ENCODE results near the gene TLX2.

The TLX2 gene

GRCh38 chr2:74510272-74510671 lies 4.0 kb upstream of the TLX2 start:
- in situ Hi-C loops (cut with MboI; ENCODE audit: low sequenced_read_pairs), result no loop called here

- in situ Hi-C loops (cut with MboI; ENCODE audit: low sequenced_read_pairs), result no loop called here
These were observed 2.9 kb upstream of the TLX2 start for GRCh38 chr2:74511104-74511989.

GRCh38 chr2:74512744-74513604 lies 1.3 kb upstream of the TLX2 start:
- in situ Hi-C loops (cut with MboI; ENCODE audit: low sequenced_read_pairs), result no loop called here

DNA sequence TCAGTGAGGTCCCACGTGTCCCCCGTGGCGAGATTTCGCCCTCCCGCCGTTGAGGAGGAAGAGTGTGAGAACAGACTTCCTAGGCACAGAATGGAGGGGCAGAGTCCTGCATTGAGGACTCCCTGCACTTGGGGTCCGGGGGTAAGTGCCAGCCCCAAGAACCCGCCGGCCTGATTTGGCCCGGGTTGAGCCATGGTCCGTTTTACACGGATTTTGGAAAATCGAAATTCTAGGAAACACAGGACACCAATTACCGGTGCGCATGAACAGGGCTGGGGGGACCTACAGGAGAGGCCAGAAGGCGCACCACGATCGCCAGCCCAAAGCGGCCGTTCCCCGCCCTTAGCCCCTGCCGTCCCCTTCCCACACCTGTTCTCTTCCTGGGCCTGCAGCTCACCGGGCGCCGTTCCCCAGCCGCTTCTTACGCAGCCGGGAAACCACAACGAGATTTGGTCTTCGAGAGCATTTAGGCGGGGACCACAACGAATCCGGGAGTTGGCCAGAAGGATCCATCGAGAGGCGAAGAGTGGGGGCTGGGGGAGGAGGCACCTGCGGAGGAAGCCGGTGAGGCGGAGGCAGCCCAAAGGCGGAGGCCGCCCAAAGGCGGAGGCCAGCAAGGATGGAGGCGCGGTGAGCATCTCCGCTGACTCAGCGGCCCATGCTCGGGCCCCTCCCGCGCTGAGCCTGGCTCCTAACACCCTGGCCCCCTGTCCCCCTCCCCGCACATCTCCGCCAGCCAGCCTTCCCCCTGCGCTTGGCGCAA lies 464 bp upstream of the TLX2 start:
- in situ Hi-C loops (cut with MboI; ENCODE audit: low sequenced_read_pairs), result no loop called here

- in situ Hi-C loops (cut with MboI; ENCODE audit: low sequenced_read_pairs), result no loop called here
These were observed 1.2 kb downstream of the TLX2 start for GRCh38 chr2:74515271-74515980.

DNA sequence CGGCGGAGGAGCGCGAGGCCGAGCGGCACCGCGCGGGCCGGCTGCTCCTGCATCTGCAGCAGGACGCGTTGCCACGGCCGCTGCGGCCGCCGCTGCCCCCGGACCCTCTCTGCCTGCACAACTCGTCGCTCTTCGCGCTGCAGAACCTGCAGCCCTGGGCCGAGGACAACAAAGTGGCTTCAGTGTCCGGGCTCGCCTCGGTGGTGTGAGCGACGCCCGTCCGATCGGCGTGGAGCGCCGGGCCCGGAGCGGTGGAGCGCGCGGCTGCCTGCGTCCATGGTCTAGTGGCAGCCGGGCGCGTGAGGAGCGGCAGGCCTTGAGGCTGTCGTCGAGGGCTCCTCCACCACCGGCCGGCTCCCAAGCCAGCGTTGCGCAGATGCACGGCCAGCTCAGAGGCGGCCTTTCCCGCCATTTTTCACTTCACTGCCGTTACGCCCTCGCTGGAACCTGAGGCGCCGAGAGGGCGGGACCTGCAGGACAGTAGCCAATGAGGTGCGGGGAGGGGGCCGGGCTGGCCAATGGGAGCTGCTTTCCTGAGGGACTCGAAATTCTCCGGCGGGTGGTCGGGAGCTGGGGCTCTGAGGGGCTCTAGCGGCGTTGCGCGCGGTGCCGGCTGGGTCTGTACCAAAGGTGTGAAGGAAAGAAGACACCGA lies 1.9 kb downstream of the TLX2 start:
- in situ Hi-C loops (cut with MboI; ENCODE audit: low sequenced_read_pairs), result no loop called here

GRCh38 chr2:74516650-74517049 lies 2.4 kb downstream of the TLX2 start:
- in situ Hi-C loops (cut with MboI; ENCODE audit: low sequenced_read_pairs), result no loop called here

GRCh38 chr2:74522516-74522915 lies 8.3 kb downstream of the TLX2 start:
- in situ Hi-C loops (cut with MboI; ENCODE audit: low sequenced_read_pairs), result no loop called here

GRCh38 chr2:74524005-74524404 lies 9.8 kb downstream of the TLX2 start:
- in situ Hi-C loops (cut with MboI; ENCODE audit: low sequenced_read_pairs), result no loop called here

DNA sequence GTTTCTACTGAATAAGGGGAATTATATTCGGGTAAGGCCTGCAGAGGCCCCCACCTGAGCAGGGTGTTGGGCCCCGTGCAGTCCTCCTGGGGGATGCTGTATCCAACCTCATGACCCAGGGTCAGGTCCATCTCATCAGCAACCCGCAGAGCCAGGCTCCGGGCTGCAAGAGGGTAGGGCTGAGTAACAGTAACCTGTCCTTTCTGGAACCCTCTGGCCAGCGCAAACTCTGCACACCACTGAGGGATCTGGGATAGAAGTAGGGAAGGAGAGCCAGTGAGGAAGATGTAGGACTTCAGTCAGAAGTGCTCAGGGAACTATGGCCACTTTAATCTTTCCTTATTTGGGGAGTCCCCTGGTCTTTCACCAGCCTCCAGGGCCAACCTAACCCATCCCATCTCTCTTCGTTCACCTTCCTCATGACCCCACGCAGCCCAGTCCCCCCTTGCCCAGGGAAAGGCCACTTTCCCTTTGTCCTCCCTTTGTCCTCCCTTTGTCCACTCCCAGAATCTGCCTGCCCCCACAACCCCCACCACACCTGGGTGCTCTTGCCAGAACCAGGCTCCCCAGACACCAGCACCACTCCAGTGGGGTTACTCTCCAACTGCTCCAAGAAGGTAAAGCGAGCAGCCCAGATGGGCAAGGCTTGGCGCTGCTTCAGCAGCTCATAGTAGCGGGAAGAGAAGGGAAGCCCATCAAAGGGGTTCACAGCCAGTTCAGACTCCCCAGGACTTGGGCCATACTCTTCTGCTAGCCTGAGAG lies 10.9 kb downstream of the TLX2 start:
- in situ Hi-C loops (cut with MboI; ENCODE audit: low sequenced_read_pairs), result no loop called here

DNA sequence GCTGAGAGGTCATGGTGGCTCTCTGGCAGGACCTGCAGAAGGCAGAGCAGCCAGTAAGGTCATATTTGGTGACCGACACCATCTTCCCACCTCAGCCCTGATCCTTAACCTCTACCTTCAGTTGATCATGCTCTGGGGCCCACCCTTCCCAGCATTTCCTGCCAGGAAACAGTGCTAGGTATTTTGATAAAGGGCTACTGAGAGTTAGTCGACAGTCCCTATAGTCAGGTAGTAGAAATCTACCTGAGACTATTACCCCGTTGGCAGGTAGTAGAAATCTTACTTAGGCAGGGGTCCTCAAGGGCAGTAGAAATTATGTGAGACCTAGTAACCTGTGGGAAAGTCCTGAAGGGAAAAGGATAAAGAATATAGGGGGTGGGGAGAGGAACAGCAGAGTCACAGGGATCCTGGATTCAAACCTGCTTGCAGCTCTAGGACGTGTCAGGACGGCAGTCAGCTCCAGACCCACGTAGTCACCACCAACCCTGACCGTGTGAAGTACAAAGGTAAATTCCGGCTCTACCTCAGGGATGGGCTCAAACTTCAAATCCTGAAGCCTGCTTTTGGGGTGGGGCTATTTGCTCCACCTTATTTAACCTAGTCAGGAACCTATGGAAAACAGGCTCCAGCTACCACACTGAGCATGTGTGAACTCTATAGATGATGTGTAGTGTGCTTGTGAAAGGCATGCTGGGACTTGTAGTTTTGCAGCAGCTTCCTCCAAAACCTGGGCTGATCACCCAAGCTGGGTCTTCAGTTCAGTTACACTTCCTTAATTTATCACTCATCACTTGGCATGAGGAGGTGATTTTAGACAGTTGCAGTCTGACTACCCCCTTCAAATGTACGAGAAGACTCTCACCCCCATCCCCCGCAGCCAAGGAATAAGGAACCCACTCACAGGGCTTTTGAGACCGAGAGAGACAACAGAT lies 11.7 kb downstream of the TLX2 start, which contains the start of gene DQX1:
DQX1 (minus strand) TSS at position 515 of the 932 bp plus-strand sequence; CDS start at position 13, 502 bp downstream.
- in situ Hi-C loops (cut with MboI; ENCODE audit: low sequenced_read_pairs), result no loop called here

DNA sequence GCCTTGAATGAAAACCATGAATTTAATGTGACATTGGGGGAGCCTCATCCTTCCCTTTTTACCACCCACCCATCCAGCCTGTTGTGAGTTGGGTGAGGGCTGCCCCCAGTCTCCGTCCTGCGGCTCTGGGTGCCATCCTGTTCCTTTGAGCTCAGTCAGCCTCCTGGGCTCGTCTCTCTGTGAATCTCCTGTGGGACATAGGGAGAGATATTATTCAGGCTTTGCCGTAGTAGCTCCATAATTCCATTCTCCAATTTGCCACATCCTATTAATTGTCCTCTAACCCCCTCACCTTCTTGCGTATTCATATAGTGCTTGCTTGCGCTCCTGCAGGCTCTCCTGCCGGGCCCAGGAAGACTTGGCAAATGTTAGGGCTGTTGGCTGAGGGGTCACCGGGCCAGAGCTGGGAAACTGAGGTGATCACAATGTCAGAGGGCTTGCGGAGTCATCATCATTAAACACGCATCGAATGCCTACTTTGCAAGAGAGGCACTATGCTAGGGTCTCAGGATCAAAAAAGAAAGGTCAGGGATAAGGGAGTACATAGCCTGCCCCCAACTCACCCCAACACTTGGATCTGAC lies 12.5 kb downstream of the TLX2 start:
- in situ Hi-C loops (cut with MboI; ENCODE audit: low sequenced_read_pairs), result no loop called here

GRCh38 chr2:74527741-74528140 lies 13.5 kb downstream of the TLX2 start:
- in situ Hi-C loops (cut with MboI; ENCODE audit: low sequenced_read_pairs), result no loop called here

- in situ Hi-C loops (cut with MboI; ENCODE audit: low sequenced_read_pairs), result no loop called here
These were observed 14.5 kb downstream of the TLX2 start for GRCh38 chr2:74528600-74529356.

GRCh38 chr2:74529357-74530238 lies 15.3 kb downstream of the TLX2 start, which contains the start of the genes AUP1 and HTRA2:
Gene AUP1, minus strand, starts transcription at chr2:74529706. Its CDS starts 77 bp downstream, at chr2:74529629.
Gene HTRA2, plus strand, starts transcription at chr2:74529933. Its CDS starts 74 bp downstream, at chr2:74530007.
- in situ Hi-C loops (cut with MboI; ENCODE audit: low sequenced_read_pairs), result loop anchor here (10.0 kb wide), 1 partner anchor 55 kb away; no protein-coding TSS in a partner anchor

Measured in HL-60/S4 treated with phorbol 12-myristate 13-acetate at 8.2 ng/mL for 4 days and 3 days (cell line).